Measurements from ENCODE around the gene CSNK2A3. TPM values are rescaled to one million over a fixed set of nuclear protein-coding genes. Genes with fewer than 3 reads are reported as not detected.

CSNK2A3 gene
- polyA plus RNA-seq, 1 donor (not counting 4 experiments of a cell fraction or from before 2014, with no cell fraction given): 2.6 TPM

- H3K79me2 ChIP-seq (ENCODE audit: control insufficient read depth, insufficient read depth, low read length): no peaks in the 10 kb centered on the region
- H3K9me3 ChIP-seq (ENCODE audit: control insufficient read depth, low read depth, low read length): no peaks in the 10 kb centered on the region
- no peak for DNase-seq (ENCODE audit: low read depth, low spot score)
- no peaks in the 10 kb centered on the region for H3K27me3 ChIP-seq (ENCODE audit: control insufficient read depth, extremely low read depth, insufficient read depth, low read length)
- H3K4me3 ChIP-seq (ENCODE audit: control insufficient read depth in 2 of 3, extremely low read depth in 1 of 3, insufficient read depth in 2 of 3, low read depth in 1 of 3, low read length in 3 of 3): no peak overlapping the region
- H3K4me1 ChIP-seq (ENCODE audit: control insufficient read depth, extremely low read depth, insufficient read depth, low read length): peaks cover 16% of the 10 kb centered on the region
- H3K9me1 ChIP-seq (ENCODE audit: control insufficient read depth, extremely low read depth, insufficient read depth, low read length): no peaks in the 10 kb centered on the region
- no peak overlapping the region for H2AFZ ChIP-seq (ENCODE audit: control insufficient read depth, low read length)
- H4K20me1 ChIP-seq (ENCODE audit: control insufficient read depth, extremely low read depth, insufficient read depth, low read length): no peaks in the 10 kb centered on the region
- no peak overlapping the region for H3K4me2 ChIP-seq (ENCODE audit: control insufficient read depth, extremely low read depth, insufficient read depth, low read depth, low read length)
- peak overlapping the region; percentile 35 for H3K27ac ChIP-seq (ENCODE audit: control insufficient read depth, insufficient read depth, low read length)
- dilution Hi-C loops (cut with MboI; ENCODE audit: extremely low pct_ligation_motif_present, low sequenced_read_pairs): no loop called here
- no peak for FAIRE-seq
- TF ChIP-seq, protein P1, sequence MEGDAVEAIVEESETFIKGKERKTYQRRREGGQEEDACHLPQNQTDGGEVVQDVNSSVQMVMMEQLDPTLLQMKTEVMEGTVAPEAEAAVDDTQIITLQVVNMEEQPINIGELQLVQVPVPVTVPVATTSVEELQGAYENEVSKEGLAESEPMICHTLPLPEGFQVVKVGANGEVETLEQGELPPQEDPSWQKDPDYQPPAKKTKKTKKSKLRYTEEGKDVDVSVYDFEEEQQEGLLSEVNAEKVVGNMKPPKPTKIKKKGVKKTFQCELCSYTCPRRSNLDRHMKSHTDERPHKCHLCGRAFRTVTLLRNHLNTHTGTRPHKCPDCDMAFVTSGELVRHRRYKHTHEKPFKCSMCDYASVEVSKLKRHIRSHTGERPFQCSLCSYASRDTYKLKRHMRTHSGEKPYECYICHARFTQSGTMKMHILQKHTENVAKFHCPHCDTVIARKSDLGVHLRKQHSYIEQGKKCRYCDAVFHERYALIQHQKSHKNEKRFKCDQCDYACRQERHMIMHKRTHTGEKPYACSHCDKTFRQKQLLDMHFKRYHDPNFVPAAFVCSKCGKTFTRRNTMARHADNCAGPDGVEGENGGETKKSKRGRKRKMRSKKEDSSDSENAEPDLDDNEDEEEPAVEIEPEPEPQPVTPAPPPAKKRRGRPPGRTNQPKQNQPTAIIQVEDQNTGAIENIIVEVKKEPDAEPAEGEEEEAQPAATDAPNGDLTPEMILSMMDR (optimal IDR thresholded peaks at IDR 0.05 in 1 of 3, IDR thresholded peaks at IDR 0.05 in 1 of 3, conservative IDR thresholded peaks at IDR 0.05 in 1 of 3; ENCODE audit: extremely low read depth in 1 of 3, insufficient read depth in 2 of 3, low read length in 3 of 3): no peak
- TF ChIP-seq EZH2 (IDR thresholded peaks at IDR 0.05; ENCODE audit: low read length): no peak
- H3K9ac ChIP-seq (ENCODE audit: control insufficient read depth, extremely low read depth, insufficient read depth, low read length): no peak overlapping the region
- no peaks in the 10 kb centered on the region for H3K36me3 ChIP-seq (ENCODE audit: control insufficient read depth in 2 of 2, extremely low read depth in 1 of 2, insufficient read depth in 2 of 2, low read length in 2 of 2)
Observed at GRCh38 chr11:11312738-11313137, 40.3 kb downstream of the CSNK2A3 start.

- no peaks in the 10 kb centered on the region for H3K79me2 ChIP-seq (ENCODE audit: control insufficient read depth, insufficient read depth, low read length)
- H3K36me3 ChIP-seq (ENCODE audit: control insufficient read depth in 2 of 2, extremely low read depth in 1 of 2, insufficient read depth in 2 of 2, low read length in 2 of 2): no peaks in the 10 kb centered on the region
- H3K4me1 ChIP-seq (ENCODE audit: control insufficient read depth, extremely low read depth, insufficient read depth, low read length): peaks cover 16% of the 10 kb centered on the region
- no peak overlapping the region for H2AFZ ChIP-seq (ENCODE audit: control insufficient read depth, low read length)
- no peak for FAIRE-seq
- H3K27ac ChIP-seq (ENCODE audit: control insufficient read depth, insufficient read depth, low read length): no peak overlapping the region
- no peak overlapping the region for H3K9ac ChIP-seq (ENCODE audit: control insufficient read depth, extremely low read depth, insufficient read depth, low read length)
- no peaks in the 10 kb centered on the region for H3K9me1 ChIP-seq (ENCODE audit: control insufficient read depth, extremely low read depth, insufficient read depth, low read length)
- H3K27me3 ChIP-seq (ENCODE audit: control insufficient read depth, extremely low read depth, insufficient read depth, low read length): no peaks in the 10 kb centered on the region
- TF ChIP-seq, protein P1 (optimal IDR thresholded peaks at IDR 0.05 in 1 of 3, IDR thresholded peaks at IDR 0.05 in 1 of 3, conservative IDR thresholded peaks at IDR 0.05 in 1 of 3; ENCODE audit: extremely low read depth in 1 of 3, insufficient read depth in 2 of 3, low read length in 3 of 3): no peak
- no peak for TF ChIP-seq EZH2 (IDR thresholded peaks at IDR 0.05; ENCODE audit: low read length)
- H3K4me2 ChIP-seq (ENCODE audit: control insufficient read depth, extremely low read depth, insufficient read depth, low read depth, low read length): no peak overlapping the region
- H4K20me1 ChIP-seq (ENCODE audit: control insufficient read depth, extremely low read depth, insufficient read depth, low read length): no peaks in the 10 kb centered on the region
- no peak overlapping the region for H3K4me3 ChIP-seq (ENCODE audit: control insufficient read depth in 2 of 3, extremely low read depth in 1 of 3, insufficient read depth in 2 of 3, low read depth in 1 of 3, low read length in 3 of 3)
- no peaks in the 10 kb centered on the region for H3K9me3 ChIP-seq (ENCODE audit: control insufficient read depth, low read depth, low read length)
- dilution Hi-C loops (cut with MboI; ENCODE audit: extremely low pct_ligation_motif_present, low sequenced_read_pairs): no loop called here
- no peak for DNase-seq (ENCODE audit: low read depth, low spot score)
Observed at GRCh38 chr11:11311169-11311568, 41.9 kb downstream of the CSNK2A3 start.

Measured in keratinocyte (primary cell).